WTC11 (cell line): ENCODE results near the gene LAMC3. TPM values are rescaled to one million over a fixed set of nuclear protein-coding genes. Genes with fewer than 3 reads are reported as not detected.

ENCODE experiments used
- ATAC-seq: fragments of 200-7000 bp; cut with Tn5 transposase; 2 replicates; pipeline ENCODE4 v1.10.0; 2021; ENCODE audit warnings: mild to moderate bottlenecking, moderate library complexity
- CTCF ChIA-PET: fragments of 300-600 bp; sonication (Branson Sonifier 250); formaldehyde crosslinking; loops from one replicate; lab custom pipeline; 2021; ENCODE audit warnings: antibody characterized with exemption; lab: Charles Lee
- POLR2A ChIA-PET: fragments of 350-600 bp; sonication (Branson Sonifier 250); formaldehyde crosslinking; loops from one replicate; lab custom pipeline; 2021; ENCODE audit warnings: antibody characterized with exemption; lab: Charles Lee
- DNase-seq: peaks from one replicate; pipeline ENCODE4 v3.0.0; 2021; ENCODE audit warnings: low spot score
- H3K27ac Mint-ChIP-seq: 2 replicates; pipeline ENCODE4 v1.8.0; 2021; ENCODE audit warnings: mixed read lengths
- H3K27me3 Mint-ChIP-seq: 2 replicates; pipeline ENCODE4 v1.8.0; 2021; ENCODE audit warnings: low read depth, mild to moderate bottlenecking, moderate library complexity, mixed read lengths
- H3K36me3 Mint-ChIP-seq: 2 replicates; pipeline ENCODE4 v1.8.0; 2021; ENCODE audit warnings: mixed read lengths
- H3K4me1 Mint-ChIP-seq: 2 replicates; pipeline ENCODE4 v1.8.0; 2022; ENCODE audit warnings: mixed read lengths
- H3K4me3 Mint-ChIP-seq: 2 replicates; pipeline ENCODE4 v1.8.0; 2021; ENCODE audit warnings: mild to moderate bottlenecking, moderate library complexity, mixed read lengths
- H3K9me3 Mint-ChIP-seq: 2 replicates; pipeline ENCODE4 v1.8.0; 2021; ENCODE audit warnings: mixed read lengths
- CDX4 ChIP-seq: fragments of 250-450 bp; sonication (Bioruptor Pico); IDR thresholded peaks from 2 replicates; pipeline ENCODE4 v1.9.0; 2021; ENCODE audit warnings: moderate library complexity, mild to moderate bottlenecking, inconsistent platforms, borderline replicate concordance
- E2F1 ChIP-seq: sonication (generic); formaldehyde crosslinking; IDR thresholded peaks from 2 replicates; pipeline ENCODE4 v1.8.0; 2022; ENCODE audit warnings: mild to moderate bottlenecking, missing genetic modification reagents
- ELF4 ChIP-seq: sonication (generic); formaldehyde crosslinking; IDR thresholded peaks from 2 replicates; pipeline ENCODE4 v1.8.1; 2022; ENCODE audit warnings: low read depth, mild to moderate bottlenecking, moderate library complexity, missing genetic modification reagents
- ESRRA ChIP-seq: sonication (generic); formaldehyde crosslinking; IDR thresholded peaks from 2 replicates; pipeline ENCODE4 v1.8.1; 2022; ENCODE audit warnings: mild to moderate bottlenecking, missing genetic modification reagents, borderline replicate concordance
- ETV6 ChIP-seq: sonication (generic); formaldehyde crosslinking; IDR thresholded peaks from 2 replicates; pipeline ENCODE4 v1.8.1; 2022; ENCODE audit warnings: mild to moderate bottlenecking, missing genetic modification reagents
- GRHL2 ChIP-seq: fragments of 250-450 bp; sonication (Bioruptor Pico); IDR thresholded peaks from 2 replicates; pipeline ENCODE4 v1.8.0; 2022; ENCODE audit warnings: mild to moderate bottlenecking, moderate library complexity; ENCODE audit not compliant: insufficient replicate concordance, severe bottlenecking
- IRF2 ChIP-seq: sonication (generic); formaldehyde crosslinking; IDR thresholded peaks from 2 replicates; pipeline ENCODE4 v1.8.0; 2022; ENCODE audit warnings: low read depth, missing genetic modification reagents, borderline replicate concordance
- JUN ChIP-seq: sonication (generic); formaldehyde crosslinking; IDR thresholded peaks from 2 replicates; pipeline ENCODE4 v1.8.0; 2023; ENCODE audit warnings: mild to moderate bottlenecking, missing genetic modification reagents
- MXD4 ChIP-seq: fragments of 250-450 bp; sonication (Bioruptor Pico); IDR thresholded peaks from 2 replicates; pipeline ENCODE4 v1.8.0; 2021; ENCODE audit warnings: mild to moderate bottlenecking, moderate library complexity, borderline replicate concordance
- NR2C2 ChIP-seq: sonication (generic); formaldehyde crosslinking; IDR thresholded peaks from 2 replicates; pipeline ENCODE4 v1.8.0; 2022; ENCODE audit warnings: mild to moderate bottlenecking, missing genetic modification reagents
- RORB ChIP-seq: fragments of 250-450 bp; sonication (Bioruptor Pico); IDR thresholded peaks from 2 replicates; pipeline ENCODE4 v1.9.0; 2021; ENCODE audit warnings: mild to moderate bottlenecking
- SOX15 ChIP-seq: fragments of 250-450 bp; sonication (Bioruptor Pico); IDR thresholded peaks from 2 replicates; pipeline ENCODE4 v1.9.0; 2021; ENCODE audit warnings: mild to moderate bottlenecking
- TP53 ChIP-seq: sonication (generic); formaldehyde crosslinking; IDR thresholded peaks from 2 replicates; pipeline ENCODE4 v1.8.1; 2023; ENCODE audit warnings: mild to moderate bottlenecking, missing genetic modification reagents
- ZBTB21 ChIP-seq: sonication (generic); formaldehyde crosslinking; IDR thresholded peaks from 2 replicates; pipeline ENCODE4 v1.8.1; 2023; ENCODE audit warnings: mild to moderate bottlenecking, missing genetic modification reagents, borderline replicate concordance
- ZNF121 ChIP-seq: sonication (generic); formaldehyde crosslinking; IDR thresholded peaks from 2 replicates; pipeline ENCODE4 v1.8.0; 2023; ENCODE audit warnings: missing genetic modification reagents
- ZNF423 ChIP-seq: fragments of 250-450 bp; sonication (Bioruptor Pico); IDR thresholded peaks from 2 replicates; pipeline ENCODE4 v2.1.2; 2022; ENCODE audit warnings: mild to moderate bottlenecking, moderate library complexity
- total RNA-seq: library from RNA; stranded (reverse); gene quantifications from 3 replicates; pipeline ENCODE4 v1.2.3, GENCODE V29; 2021
- TF ChIP-seq, protein P1 (sequence below): sonication (generic); formaldehyde crosslinking; IDR thresholded peaks from 2 replicates; pipeline ENCODE4 v1.8.0; 2023; ENCODE audit warnings: missing genetic modification reagents, mild to moderate bottlenecking, borderline replicate concordance
- TF ChIP-seq, protein P2 (sequence below): fragments of 250-450 bp; sonication (Bioruptor Pico); IDR thresholded peaks from 2 replicates; pipeline ENCODE4 v1.9.0; 2021; ENCODE audit warnings: mild to moderate bottlenecking
- TF ChIP-seq, protein P3 (sequence below): fragments of 250-450 bp; sonication (Bioruptor Pico); conservative IDR thresholded peaks from 2 replicates; pipeline ENCODE4 v1.9.0; 2021; ENCODE audit warnings: mild to moderate bottlenecking

Gene LAMC3
- total RNA-seq, 1 experiment from 2014 or later = 50.9 TPM

- Mint-ChIP-seq H3K9me3 (no peaks in the 10 kb centered on the region), H3K27me3 (no peaks in the 10 kb centered on the region), H3K36me3 (no peaks in the 10 kb centered on the region; the same call in 1 of the 2 replicates), H3K4me1 (no peaks in the 10 kb centered on the region), H3K4me3 (no peak overlapping the region), H3K27ac (no peak overlapping the region)
- ChIA-PET CTCF (interaction anchor here (0.9 to 3.4 kb wide), 9 partner anchors 11 to 280 kb away, joined by 3 to 18 read pairs (median 5); partner anchors contain the start of genes AIF1L and NUP214), POLR2A (no interaction called here)
- TF ChIP-seq ELF4 (CRISPR knock-in tag) (no peak), JUN (CRISPR knock-in tag) (no peak), SOX15 (no peak), ETV6 (CRISPR knock-in tag) (no peak), TP53 (CRISPR knock-in tag) (no peak), NR2C2 (CRISPR knock-in tag) (no peak), MXD4 (CRISPR knock-in tag) (no peak), ZNF121 (CRISPR knock-in tag) (no peak), ZNF423 (CRISPR knock-in tag) (no peak)
- TF ChIP-seq, protein P1, sequence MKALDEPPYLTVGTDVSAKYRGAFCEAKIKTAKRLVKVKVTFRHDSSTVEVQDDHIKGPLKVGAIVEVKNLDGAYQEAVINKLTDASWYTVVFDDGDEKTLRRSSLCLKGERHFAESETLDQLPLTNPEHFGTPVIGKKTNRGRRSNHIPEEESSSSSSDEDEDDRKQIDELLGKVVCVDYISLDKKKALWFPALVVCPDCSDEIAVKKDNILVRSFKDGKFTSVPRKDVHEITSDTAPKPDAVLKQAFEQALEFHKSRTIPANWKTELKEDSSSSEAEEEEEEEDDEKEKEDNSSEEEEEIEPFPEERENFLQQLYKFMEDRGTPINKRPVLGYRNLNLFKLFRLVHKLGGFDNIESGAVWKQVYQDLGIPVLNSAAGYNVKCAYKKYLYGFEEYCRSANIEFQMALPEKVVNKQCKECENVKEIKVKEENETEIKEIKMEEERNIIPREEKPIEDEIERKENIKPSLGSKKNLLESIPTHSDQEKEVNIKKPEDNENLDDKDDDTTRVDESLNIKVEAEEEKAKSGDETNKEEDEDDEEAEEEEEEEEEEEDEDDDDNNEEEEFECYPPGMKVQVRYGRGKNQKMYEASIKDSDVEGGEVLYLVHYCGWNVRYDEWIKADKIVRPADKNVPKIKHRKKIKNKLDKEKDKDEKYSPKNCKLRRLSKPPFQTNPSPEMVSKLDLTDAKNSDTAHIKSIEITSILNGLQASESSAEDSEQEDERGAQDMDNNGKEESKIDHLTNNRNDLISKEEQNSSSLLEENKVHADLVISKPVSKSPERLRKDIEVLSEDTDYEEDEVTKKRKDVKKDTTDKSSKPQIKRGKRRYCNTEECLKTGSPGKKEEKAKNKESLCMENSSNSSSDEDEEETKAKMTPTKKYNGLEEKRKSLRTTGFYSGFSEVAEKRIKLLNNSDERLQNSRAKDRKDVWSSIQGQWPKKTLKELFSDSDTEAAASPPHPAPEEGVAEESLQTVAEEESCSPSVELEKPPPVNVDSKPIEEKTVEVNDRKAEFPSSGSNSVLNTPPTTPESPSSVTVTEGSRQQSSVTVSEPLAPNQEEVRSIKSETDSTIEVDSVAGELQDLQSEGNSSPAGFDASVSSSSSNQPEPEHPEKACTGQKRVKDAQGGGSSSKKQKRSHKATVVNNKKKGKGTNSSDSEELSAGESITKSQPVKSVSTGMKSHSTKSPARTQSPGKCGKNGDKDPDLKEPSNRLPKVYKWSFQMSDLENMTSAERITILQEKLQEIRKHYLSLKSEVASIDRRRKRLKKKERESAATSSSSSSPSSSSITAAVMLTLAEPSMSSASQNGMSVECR (CRISPR knock-in tag) = no peak
- DNase-seq = no peak
- ATAC-seq = no peak
These were observed 48.0 kb downstream of the LAMC3 start for GRCh38 chr9:131056781-131057506.

DNA sequence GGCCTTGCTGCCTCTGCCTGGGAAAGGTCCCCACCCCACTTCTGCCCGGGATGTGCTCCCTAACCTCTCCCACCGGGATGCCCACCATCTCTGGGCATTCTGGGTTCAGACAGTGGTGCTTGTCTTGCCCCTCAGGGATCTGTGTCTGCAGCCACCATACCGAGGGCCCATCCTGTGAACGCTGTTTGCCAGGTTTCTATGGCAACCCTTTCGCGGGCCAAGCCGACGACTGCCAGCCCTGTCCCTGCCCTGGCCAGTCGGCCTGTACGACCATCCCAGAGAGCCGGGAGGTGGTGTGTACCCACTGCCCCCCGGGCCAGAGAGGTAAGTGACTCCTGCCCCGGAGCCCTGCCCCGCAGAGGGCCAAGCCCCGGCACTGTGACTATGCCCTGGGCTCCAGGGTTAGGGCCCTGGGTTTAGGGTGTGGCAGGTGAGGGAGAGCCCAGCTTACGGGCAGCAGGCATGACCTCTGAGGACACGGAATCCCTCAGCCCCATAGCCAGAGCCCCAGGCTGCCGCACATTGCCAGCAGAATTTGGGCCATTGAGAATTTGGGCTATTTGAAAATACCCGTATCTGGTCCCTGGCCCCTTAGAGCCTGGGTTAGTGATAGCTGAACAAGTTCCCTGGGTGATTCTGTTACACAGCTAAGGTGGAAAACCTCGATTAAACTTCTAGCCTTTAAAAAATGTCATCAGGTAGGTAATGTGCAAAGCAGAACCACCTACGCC, 52.1 kb downstream of the LAMC3 start:
- no peak for TF ChIP-seq GRHL2 (CRISPR knock-in tag)
- no peak for TF ChIP-seq E2F1
- no peak for TF ChIP-seq RORB (CRISPR knock-in tag)
- ChIA-PET CTCF (interaction anchor here (1.0 kb wide), 1 partner anchor 43 kb away, joined by 3 read pairs; no protein-coding TSS in a partner anchor), POLR2A (no interaction called here)
- Mint-ChIP-seq H3K36me3 (peaks cover 6% of the 10 kb centered on the region), H3K27ac (no peak overlapping the region), H3K4me3 (no peak overlapping the region), H3K9me3 (peaks cover 3% of the 10 kb centered on the region; the same call in 1 of the 2 replicates), H3K27me3 (no peaks in the 10 kb centered on the region), H3K4me1 (no peaks in the 10 kb centered on the region)
- DNase-seq (no peak), ATAC-seq (no peak)

DNA sequence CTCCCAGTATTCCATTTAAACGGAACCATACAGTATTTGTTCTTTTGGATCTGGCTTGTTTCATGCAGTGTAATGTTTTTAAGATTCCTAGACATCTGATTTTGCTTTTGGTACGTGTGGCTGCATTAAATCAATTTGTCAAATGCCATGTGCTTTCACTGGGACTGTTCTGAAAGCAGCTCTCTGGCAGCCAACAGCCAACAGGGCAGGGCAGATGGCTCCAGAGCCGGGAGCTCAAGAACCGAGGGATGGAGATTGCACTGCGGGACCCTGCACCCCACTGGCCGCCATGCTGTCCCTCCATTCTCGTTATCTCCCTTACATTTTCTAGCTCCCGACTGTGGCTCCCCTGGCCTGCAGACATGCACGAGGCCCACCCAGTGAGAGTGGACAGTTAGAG, 54.0 kb downstream of the LAMC3 start:
- ChIA-PET POLR2A (no interaction called here), CTCF (no interaction called here)
- H3K27ac Mint-ChIP-seq = no peak overlapping the region
- DNase-seq (no peak), ATAC-seq (no peak)
- H3K4me1 Mint-ChIP-seq = no peaks in the 10 kb centered on the region
- no peaks in the 10 kb centered on the region for H3K27me3 Mint-ChIP-seq
- H3K36me3 Mint-ChIP-seq = peaks cover 6% of the 10 kb centered on the region
- no peak overlapping the region for H3K4me3 Mint-ChIP-seq
- H3K9me3 Mint-ChIP-seq = peaks cover 3% of the 10 kb centered on the region; the same call in 1 of the 2 replicates
- TF ChIP-seq, protein P2, sequence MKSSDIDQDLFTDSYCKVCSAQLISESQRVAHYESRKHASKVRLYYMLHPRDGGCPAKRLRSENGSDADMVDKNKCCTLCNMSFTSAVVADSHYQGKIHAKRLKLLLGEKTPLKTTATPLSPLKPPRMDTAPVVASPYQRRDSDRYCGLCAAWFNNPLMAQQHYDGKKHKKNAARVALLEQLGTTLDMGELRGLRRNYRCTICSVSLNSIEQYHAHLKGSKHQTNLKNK = no peak
- TF ChIP-seq, protein P3, sequence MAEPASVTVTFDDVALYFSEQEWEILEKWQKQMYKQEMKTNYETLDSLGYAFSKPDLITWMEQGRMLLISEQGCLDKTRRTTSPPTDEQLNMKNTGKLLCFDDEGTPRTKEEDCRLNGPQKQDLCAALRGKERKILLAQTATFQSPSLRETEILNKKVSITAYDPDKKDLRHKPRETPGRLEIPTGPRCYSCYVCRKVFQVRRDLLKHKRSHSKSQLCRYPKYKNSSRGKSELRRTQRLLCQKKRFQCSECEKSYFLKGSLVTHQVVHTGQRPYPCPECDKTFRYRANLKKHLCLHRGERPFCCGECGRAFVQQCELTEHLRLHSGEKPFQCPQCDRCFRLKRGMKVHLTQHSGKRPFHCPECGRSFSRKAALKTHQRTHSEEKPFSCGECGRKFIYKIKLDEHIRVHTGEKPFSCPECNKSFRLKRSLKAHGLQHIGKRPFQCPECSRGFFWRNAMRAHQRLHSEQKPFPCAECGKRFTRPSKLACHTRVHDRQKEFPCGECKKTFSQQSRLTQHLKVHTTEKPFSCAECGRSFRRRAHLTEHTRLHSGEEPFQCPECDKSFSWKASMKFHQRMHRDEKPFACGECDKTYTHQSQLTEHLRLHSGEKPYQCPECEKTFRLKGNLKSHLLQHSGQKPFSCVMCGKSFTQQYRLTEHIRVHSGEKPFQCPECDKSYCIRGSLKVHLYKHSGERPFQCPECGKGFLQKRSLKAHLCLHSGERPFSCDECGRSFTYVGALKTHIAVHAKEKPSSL = no peak
- TF ChIP-seq E2F1 (no peak), IRF2 (CRISPR knock-in tag) (no peak), ZBTB21 (CRISPR knock-in tag) (no peak), CDX4 (no peak), ESRRA (no peak), ETV6 (CRISPR knock-in tag) (no peak), TP53 (CRISPR knock-in tag) (no peak)
